Gastrocnemius medialis (tissue), 4 donors: ENCODE measurements around the gene UGT1A9.

Experiments used
- POLR2A ChIP-seq, 2 donors: fragments of 450-650 bp; IDR thresholded peaks; one replicate each; pipeline ENCODE4 v1.6.1; 2017; ENCODE audit warnings: antibody characterized with exemption in 2 of 2, mild to moderate bottlenecking in 2 of 2, moderate library complexity in 2 of 2
- TF ChIP-seq, protein P1 (sequence below), 5 experiments: fragments of 450-650 bp in 3 of 5; fragments of 200-600 bp in 2 of 5; sonication (generic) in 2 of 5; IDR thresholded peaks in 4 of 5; conservative IDR thresholded peaks in 1 of 5; 1 replicate in 4 of 5; 2 replicates in 1 of 5; pipeline ENCODE4 v1.5.1; 2016 to 2019; ENCODE audit warnings: antibody characterized with exemption in 5 of 5, mild to moderate bottlenecking in 3 of 5, moderate library complexity in 3 of 5

DNA sequence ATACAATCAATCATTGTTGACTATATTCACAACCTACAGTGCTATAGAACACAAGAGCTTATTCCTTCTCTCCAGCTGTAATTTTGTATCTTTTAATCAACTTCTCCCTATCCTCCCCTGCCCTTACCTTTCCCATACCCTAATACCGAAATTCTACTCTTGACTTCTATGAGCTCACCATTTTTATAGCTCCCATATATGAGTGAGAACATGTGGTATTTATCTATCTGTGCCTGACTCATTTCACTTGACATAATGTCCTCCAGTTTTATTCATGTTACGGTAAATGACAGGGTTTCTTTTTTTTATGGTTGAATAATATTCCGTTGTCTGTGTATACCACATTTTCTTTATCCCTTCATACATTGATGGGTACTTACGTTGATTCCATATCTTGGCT, 109.1 kb downstream of the UGT1A9 start:
- no peak for TF ChIP-seq POLR2A (IDR thresholded peaks at IDR 0.05)
- TF ChIP-seq, protein P1, sequence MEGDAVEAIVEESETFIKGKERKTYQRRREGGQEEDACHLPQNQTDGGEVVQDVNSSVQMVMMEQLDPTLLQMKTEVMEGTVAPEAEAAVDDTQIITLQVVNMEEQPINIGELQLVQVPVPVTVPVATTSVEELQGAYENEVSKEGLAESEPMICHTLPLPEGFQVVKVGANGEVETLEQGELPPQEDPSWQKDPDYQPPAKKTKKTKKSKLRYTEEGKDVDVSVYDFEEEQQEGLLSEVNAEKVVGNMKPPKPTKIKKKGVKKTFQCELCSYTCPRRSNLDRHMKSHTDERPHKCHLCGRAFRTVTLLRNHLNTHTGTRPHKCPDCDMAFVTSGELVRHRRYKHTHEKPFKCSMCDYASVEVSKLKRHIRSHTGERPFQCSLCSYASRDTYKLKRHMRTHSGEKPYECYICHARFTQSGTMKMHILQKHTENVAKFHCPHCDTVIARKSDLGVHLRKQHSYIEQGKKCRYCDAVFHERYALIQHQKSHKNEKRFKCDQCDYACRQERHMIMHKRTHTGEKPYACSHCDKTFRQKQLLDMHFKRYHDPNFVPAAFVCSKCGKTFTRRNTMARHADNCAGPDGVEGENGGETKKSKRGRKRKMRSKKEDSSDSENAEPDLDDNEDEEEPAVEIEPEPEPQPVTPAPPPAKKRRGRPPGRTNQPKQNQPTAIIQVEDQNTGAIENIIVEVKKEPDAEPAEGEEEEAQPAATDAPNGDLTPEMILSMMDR (IDR thresholded peaks at IDR 0.05 in 4 of 5, conservative IDR thresholded peaks at IDR 0.05 in 1 of 5) = no peak
